GM03348 (cell line): Measurements from ENCODE around the gene SPA17.

ENCODE experiments used
- DNase-seq: peaks from one replicate; pipeline ENCODE4 v3.0.0; 2012; ENCODE audit warnings: low spot score

Gene SPA17

DNA sequence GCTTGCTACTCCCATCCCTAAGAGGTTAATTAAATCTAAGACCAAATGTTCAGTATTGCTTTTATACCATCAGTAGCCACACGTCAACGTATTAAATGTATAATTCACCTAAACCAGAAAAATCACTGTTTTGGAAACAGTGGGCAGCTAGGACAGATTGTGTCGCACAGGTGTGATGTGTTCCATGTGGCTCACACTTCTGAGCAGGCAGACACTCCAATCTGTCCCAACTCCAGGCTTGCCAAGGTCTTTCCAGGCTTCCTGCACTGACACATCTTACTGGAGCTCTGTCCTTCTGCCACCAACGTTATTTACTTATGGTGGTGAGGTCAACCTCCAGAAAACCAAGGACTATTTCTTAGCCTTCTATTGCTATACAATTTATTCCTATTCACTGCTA lies 11.6 kb upstream of the SPA17 start:
- DNase-seq, result no peak

DNA sequence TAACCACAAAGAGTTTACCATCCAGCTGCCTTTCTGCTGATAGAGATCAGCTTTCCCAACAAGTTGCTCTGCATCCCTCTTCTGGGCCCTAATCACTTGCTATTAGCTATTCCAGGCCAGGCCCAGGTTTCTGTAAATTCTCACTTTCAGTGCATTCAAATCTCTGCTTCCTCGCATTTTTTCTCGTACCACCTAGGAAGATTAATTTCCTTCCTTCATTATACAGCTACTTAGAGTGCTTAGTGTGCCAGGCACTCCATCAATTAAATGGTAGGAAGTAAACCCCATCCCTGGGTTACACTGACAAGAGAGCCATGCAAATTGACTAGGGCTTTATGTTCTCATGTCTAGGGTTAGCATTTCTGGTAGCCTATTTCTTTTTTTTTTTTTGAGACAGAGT lies 9.8 kb upstream of the SPA17 start:
- DNase-seq, result no peak

DNA sequence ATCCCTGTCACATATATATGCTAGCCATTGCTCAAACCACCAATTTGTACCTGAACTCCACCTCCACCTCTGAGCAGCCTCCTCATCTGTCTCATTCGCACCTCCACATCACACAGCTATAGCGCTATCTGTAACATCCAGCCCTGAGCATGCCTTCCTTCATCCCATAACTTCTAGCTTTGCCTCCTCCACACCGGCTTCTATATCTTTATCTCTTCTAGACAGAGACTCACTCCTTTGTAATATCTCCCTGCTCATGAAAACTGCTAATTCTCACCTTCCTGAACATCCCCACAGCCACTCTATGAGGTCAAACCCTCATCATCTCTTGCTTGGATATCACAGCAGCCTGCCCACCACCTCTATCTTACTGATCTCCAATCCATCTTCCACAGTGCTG lies 6.1 kb upstream of the SPA17 start:
- DNase-seq, result no peak

DNA sequence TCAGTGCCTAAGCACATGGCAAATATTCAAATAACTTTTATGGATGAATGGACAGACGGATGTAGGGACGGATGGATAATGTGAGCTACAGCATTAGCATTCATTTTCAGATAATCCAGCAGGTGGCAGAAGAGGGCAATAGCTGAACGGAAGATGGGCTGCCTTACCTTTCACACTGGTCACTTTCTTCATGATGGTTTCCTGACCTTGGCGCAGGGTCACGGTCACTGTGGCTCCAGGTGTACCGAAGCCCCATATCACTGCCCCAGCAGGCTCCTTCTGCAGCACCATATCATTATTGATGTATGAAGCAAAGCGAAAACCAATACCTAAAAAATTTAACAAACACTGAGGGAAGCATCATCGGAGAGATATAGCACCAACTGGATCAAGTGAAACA lies 4.5 kb upstream of the SPA17 start:
- peak; percentile 78 for DNase-seq

DNA sequence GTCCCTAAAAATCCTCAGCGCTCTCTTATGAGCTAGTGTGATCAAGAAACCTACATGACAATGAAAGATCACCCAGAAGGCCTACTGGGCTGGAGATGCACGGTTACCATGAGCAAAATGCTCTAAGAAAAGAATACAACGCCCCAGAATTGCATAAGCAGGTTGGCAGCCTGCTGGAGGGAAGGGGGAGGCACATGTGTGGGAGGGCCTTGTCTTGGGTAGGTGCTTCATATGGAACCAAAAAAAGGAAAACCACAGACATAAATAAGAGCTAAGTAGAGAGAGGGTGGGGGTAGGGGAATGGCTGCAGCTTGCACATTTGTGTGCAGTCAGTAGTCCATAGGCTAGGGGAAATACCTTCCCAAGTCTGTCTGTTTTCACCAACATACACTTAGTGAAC lies 3.0 kb upstream of the SPA17 start:
- DNase-seq, result no peak

DNA sequence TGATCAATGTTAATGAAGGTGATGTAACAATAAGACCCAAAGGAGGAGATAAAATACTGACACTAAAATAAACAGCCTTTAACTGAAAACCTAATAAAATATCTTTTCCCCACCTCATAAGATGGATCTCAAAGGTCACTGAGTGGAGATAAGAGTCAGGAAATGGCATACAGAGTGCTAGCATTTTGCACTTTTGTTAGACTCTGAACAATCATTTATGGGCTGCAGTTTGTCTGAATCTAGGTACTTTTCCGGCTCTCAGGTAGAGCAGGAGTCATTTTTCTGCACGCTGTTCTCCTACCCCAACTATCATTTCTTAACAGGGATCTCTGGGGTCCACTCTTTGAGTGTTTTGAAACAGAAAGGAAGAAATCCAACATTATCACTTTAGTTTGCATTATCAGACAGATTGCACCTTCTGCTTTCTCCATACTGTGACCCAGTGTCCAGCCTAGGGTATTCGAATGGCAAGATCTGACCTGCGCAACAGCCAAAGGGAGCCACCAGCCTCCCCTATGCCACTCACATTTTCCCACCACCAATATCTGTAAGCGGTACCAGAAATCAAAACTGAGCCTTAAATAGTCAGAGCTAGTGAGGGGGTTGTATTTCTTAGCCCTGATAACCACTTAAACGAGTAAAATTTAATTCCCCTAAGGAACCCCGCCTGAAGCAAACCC lies 1.0 kb upstream of the SPA17 start:
- DNase-seq, result no peak

DNA sequence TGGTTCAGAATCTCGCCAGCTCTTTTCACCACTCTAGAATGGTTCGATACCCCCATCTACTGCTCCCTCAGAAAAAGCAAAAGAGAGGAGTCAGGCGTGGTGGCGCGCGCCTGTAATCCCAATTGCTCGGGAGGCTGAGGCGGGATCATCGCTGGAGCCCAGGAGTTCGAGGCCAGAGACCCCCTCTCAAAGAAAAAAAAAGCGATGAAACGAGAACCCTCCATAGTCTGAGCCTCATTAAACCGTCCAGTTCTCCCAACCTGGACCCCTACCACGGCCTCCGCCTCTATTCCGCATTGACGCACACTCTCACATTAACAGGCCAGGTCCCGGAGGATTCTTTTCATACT lies 439 bp downstream of the SPA17 start:
- no peak for DNase-seq

DNA sequence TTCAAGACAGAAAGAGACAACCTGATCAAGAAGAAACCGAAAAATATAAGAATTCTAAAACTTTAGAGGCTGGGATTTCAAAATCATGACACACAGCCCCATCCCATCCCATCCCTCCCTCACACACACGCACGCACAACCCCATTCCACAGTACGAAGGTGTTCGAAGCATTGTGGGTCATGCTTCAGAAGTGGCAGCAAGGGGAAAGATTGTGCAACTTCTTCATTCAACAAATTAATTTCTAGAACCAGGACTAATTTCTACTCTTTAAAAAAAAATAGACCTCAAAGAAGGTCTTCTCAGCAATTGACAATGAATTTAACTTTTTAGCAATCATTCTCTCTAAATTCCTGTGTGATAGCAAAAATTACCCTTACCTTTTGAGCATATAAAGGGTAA lies 867 bp downstream of the SPA17 start:
- no peak for DNase-seq

DNA sequence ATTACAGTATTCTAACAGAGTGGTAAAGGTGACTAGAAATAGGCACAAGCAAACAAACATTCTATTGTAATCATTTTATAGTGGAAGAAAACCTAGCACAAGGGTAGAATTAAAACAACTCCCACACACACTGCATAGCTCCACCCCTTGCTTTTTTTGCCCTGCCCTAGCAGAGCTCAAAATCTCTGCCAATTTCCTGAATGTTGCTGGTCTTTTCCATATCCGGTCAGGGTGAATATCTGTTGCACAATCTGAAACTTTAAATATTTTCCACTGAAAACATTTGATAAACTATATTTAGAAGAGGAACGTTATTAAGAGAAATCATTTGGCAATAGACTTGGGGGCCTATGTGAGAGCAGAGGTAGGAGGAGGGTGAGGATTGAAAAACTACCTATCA lies 2.7 kb downstream of the SPA17 start:
- peak; percentile 56 for DNase-seq

DNA sequence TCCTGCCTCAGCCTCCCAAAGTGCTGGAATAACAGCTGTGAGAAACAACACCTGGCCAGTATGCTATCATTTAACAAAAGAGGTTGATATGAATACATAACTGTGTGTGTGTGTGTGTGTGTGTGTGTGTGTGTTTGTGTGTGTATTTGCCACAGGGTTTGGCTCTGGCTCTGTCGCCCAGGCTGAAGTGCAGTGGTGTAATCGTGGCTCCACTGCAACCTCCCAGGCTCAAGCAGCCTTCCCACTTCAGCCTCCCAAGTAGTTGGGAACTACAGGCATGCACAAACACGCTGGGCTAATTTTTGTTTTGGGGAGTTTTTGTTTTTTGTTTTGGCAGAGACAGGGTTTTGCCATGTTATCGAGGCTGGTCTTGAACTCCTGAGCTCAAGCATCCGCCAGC lies 4.7 kb downstream of the SPA17 start:
- no peak for DNase-seq

DNA sequence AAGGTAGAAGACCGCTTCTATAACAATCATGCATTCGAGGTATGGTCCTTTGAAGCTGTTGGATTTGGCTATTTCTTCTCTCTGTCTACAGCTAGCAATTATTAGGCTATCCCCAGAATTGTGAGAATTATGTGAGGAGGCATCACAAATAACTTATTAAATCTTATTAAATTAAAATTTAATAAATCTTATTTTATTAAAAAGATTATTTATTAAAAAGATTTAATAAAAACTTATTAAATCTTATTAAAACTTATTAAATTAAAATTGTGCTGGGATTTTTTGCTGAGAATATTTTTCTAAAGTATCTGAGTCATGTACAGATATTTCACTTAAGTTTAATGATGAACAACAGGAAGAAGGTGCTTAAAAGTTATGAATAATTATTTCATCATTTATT lies 7.7 kb downstream of the SPA17 start:
- DNase-seq, result no peak

DNA sequence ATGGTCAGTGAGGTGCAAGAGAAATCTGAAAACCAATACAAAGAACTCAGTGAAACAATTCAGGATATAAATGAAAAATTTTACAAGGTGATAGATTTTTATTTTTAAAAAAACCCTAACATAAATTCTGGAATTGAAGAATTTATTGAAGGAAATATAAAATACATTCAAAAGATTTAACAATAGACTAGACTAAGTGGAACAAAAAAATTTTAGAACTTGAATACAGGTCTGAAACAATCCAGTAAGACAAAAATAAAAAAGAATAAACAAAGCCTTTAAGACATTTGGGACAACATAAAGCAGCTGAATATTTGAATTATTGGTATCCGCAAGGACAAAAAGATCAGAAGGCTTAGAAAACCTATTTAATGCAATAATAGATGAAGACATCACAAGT lies 8.7 kb downstream of the SPA17 start:
- no peak for DNase-seq

DNA sequence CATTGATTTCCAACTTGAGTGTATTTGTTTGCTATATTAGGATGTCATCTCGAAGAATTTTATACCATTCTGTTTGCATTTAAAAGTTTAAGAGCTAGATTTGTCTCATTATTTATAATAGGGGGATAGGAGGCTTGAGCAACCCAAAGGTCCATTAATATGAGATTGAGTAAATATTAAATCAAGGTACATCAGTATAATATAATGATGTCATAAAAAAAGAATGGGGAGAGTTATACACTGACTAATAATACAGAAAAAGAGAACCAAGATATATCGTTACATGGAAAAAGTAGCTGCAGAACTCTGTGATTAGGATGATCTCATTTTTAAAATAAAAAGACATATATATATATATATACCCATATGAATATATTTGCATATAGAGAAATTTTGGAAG lies 19.4 kb downstream of the SPA17 start:
- no peak for DNase-seq

DNA sequence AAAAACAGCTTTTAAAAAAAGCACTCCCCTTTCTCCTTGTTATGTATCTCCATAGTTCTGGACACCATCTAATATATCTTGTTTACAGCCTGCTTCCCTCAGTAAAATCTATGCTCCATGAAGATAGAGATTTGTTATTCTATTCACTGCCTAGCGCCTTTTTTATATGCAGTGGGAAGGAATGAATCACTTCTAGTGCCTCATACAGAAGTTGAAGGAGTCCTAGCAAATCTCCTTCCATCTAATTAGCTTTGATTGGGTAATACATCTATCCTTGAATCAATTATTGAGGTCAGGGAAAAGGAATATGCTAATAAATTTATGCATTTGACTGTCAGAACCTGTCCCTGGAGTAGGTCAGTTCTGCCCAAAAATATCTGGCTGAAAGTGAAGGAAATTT lies 25.8 kb downstream of the SPA17 start:
- DNase-seq, result no peak

DNA sequence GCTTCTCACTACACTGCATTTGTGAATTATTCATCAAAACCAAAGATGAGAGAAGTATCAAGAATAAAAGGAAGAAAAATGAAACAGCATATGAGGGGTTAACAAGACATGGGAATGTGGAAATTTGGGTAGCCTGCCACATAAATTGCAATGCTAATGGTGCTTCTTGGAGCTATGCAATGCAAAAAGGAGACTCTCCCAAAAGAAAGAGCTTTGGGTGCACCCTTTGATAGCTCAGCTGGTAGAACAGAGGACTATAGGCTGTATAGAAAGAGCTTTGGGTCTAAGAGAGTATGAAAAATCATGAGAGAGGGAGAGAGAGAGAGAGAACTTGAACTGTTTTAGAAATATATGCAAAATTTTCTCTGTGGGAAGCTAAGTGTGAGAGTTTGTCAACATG lies 26.3 kb downstream of the SPA17 start:
- DNase-seq, result no peak

DNA sequence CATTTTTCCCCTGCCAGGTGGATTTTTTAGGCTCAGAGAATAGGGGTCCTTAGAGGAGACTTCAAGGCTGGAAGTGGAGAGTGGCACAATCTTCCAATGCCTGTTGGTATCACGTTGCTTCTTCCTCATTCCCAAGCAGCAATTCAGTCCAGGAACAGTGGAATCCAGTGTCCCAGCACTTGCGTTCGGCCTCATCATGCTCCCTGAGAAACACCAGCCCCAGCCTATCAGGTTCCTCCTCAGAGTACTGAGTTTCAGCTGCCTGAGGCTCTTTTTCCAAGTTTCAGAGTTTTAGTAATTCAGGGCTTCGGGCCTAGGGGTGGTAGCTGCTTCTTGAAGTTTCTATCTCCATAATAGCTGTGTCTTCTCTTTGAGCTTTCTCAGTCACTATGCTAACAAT lies 34.1 kb downstream of the SPA17 start:
- DNase-seq, result no peak

DNA sequence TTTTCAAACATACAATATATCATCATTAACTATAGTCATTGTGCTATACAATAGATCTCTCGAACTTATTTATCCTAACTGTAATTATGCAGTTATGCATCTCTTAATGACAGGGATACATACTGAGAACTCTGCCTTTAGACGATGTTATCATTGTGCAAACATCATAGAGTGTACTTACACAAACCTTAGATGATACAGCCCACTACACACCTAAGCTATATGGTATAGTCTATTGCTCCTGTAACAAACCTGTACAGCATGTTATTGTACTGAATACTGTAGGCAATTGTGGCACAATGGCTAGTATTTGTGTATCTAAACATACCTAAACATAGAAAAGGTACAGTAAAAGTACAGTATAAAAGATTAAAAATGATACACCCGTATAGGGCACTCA lies 38.7 kb downstream of the SPA17 start:
- DNase-seq, result no peak

DNA sequence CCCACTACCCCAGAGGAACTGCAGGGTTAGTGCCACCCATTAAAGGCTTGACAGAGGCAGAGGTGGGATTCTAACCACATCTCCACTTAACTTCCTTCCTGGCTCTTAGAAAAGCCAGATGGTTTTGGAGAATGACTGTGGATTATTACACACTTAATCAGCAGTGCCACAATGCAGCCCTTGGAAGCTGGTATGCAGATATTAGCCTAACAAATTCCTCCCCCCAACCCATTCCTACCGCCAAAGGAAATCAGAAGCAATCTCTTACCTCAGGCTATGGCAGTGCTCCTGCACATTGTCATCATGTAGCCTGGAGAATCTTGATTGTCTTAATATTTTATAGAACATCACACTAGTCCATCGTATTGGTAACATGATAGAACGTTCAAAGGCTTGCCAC lies 42.9 kb downstream of the SPA17 start:
- DNase-seq, result no peak

DNA sequence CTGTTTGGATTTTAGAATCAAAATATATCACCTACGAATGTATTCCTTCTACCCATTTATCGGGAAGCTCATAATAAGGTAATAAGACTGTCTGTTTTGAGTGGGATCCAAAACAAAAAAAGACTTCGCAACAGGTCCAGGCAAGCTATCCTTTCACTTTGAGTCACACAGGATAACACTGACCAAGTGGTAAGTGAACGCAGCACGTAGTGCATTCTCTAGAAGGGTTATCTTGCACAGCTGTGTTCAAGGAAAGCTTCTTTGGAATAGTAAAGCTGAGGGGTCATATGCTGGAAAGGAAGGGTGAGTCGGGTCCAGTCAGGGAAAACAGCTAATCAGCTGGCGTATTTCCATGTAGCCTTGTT lies 43.7 kb downstream of the SPA17 start:
- DNase-seq, result no peak

DNA sequence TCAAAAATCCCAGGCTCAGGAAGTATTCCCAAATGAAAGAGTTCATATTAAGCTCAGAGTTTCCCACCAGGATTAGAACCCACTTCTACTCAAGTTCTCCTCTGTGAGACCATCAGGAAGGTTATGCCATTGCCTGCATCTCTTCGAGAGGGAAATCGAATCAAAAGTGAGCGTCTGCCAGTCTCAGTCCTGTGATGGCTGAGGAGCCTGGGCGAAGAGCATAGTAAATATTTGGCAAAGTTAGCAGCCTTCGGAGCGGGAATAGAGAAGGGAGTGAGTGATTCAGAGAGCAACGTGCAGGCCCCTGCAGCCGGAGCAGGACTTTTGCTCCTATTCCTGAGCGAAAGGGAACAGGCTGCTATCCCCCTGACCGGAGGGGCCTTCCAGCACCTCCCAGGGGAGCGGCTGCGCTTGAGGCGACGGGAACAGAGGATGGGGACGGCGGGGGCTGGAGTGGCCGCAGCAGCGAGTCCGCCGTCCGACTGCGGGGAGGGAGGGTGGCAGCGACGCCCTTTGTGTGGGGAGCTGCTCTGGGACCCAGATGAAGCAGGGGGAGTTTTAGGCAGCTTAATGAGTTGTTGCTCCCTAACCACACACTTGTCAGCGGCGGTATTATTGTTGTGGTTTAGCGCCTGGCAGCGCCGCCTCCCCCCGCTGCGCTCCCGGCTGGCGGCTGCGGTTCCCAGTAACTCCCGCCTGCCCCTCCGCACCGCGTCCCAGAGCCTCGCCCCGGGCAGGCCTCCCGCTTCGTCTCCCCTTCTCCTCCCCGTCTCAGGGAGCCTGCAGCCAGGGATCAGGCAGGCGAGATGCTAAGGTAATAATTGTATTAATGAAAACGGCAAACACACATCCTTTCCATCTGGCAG lies 44.3 kb downstream of the SPA17 start:
- peak; percentile 54 for DNase-seq

DNA sequence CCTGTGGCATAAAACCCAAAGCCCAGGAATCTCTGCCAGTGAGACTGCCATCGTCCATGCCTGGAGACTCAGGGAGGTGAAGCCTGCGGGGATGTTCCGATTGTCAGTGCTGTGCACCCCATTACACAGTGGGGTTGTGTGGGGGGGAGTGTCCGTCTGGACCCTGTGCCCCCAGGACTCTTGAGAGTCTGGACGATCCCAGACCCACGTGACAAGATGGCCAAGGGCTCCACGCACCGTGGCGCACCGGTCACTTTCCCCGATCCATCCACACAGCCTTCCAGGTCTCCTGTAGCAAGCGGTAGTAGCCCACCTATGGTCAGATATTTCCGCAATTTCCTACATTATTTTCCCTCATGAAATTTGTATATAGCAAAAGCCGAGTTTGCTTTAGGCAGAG lies 45.1 kb downstream of the SPA17 start:
- no peak for DNase-seq

DNA sequence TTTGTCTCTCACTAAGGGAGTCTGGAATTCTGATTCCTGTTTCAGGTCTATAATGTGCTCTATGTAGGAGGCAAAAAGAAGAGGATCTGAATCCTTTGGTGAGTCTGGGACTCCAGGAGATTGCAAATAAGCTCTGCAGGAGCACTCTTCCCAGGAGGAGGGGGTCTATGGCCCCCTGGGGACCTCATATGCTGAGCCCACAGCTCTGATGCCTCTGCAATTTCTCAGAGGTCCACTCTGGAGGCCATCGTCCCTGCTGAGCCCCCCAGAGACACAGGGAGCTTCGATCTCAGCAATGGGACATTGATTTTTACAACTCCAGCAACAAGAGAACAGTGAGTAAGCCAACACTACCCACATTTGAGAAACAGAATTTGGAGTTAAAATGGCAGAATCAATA lies 45.8 kb downstream of the SPA17 start:
- no peak for DNase-seq

DNA sequence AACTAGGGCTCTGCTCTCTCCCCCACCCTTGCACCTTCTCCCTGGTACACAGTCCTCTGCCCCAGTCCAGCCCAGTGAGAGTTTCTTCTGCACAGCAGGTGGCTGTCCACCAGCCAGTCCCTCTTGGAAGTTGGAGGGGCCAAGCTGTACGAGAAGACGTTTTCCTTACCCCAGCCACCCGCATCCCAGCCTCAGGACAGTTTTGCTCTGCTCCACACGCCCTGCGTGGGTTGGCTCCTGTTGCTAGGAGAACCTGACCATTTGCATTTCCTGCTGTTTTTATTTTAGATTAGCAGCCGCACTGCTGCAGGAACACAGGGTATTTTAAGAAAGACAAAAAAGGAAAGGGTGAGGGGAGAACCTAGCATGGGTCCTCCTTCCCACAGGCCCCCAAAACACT lies 48.5 kb downstream of the SPA17 start:
- DNase-seq, result no peak
